AG08395 (cell line): Measurements from ENCODE around the gene AGAP1.

Experiments used
- DNase-seq: peaks from one replicate; pipeline ENCODE4 v3.0.0; 2012; ENCODE audit warnings: mixed read lengths, low spot score

The AGAP1 gene

DNA sequence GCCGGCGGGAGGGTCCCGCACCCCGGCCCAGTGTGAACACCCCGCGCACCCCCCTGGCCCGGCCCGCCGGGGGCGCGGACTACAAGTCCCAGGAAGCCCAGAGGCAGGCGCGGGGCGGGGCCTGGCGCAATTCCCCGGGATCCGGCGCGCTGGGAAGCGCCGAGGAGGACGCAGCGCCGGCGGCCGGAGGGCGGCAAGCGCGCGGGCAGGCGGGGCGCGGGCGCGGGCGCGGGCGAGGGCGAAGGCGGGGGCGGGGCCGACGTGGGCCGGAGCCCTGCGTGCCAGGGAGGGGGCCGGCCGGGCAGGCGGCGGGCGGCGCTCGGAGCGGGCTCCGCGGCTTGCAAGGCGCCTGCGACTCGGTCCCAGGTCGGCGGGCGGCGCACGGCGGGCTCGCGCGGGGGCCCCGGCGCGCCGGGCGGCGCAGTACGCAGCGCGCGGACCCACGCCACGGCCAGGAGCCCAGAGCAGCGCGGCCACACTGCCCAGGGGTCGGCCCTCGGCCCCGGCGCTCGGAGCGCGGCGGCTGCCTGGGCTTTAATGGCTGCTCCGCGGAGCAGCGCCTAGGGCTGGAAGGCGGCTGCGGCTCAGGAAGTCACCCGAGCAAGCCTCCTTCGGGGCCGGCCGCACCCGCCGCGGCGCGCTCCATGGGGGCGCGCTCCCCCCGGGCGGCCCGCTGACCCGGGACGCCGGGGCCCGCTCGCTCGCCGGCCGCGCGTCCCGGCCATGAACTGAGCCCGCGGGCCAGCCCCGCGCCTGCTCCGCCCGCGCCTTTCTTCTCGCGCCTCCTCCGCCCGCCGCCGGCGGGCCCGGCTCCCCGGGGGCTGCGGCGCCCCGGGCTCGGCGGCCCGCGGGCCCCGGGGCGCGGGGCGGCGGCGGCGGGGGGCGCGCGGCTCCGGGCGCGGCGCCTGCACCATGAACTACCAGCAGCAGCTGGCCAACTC, at the start of gene AGAP1:
Gene AGAP1 (plus strand): TSS at position 269 of the 941 bp plus-strand sequence.
- peak; percentile 93 for DNase-seq

DNA sequence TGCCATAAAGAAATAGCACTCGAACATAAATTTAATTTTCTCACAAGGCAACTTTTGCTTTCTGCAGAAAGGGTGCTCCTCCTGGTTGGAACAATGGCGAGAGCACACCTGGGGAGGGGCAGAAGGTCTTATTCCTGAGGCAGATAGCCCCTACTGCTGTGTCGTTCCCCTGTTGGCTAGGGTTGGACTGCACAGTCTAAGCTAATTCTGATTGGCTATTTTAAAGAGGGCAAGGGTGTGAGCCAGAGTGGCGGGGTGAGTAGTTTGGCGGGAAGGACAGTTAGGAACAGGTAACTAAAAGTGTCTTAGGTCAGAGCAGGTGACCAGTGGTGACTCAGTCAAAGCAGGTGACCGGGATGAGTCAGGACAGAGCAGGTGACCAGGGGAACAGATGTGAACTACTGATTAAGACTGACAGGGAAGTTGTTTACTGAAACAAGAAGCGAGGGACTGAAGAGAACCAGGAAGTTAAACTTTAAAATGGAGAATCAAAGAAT, 49.7 kb upstream of the AGAP1 start:
- DNase-seq = no peak

DNA sequence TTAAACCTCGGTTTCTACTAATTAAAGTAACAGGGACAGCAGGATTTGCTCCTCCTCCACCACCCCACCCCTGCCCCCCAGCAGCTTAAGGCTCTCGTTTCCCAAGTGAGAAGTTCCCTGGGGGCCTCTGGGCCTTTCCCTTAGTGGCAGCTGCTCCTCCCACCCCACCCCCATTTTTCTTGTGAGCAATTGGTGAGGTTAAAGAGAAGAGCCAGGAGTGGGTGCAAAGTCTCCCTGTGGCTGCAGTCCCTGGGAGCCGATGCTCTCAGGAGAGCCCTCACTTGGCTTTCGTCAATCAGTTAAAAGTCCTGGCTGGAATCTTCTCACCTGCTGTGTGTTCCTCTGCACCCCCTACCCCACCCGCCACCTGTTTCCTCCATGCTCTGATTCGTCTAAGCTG, 48.7 kb upstream of the AGAP1 start:
- DNase-seq = no peak

DNA sequence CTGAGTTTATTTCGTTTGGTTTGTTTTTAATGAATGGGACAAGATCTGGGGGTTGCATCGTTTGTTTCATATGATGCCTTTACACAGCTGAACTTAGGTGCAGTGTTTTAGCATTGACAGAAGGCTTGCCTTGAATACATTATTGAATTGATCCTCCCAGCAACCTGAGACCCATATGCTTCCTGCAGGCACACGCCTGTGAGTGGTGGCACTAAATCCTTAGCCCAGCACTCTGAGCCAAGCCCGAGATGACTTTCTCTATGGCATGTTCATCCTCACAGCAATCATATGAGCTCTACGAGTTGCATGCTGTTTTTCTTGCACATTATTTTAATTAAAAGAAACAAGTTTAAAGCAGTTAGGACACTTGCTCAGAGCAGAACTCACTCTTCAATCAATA, 47.8 kb upstream of the AGAP1 start:
- no peak for DNase-seq

DNA sequence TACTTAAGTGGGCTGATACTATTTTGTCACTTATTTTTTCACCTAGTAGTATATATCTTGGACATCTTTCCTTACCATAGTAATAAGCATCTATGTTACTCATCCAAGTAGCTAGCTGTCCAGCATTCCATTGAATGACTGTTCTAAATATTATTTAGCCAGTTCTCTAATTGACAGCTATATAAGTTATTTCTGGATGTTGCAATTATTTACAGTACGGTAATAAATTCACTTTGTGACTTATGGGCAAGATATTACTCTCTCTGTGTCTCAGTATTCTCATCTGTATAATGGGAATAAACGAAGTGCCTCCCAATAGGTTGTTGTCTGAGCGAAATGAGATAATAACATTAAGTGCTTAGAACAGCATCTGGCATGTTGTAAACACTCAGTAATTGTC, 46.6 kb upstream of the AGAP1 start:
- DNase-seq = no peak

DNA sequence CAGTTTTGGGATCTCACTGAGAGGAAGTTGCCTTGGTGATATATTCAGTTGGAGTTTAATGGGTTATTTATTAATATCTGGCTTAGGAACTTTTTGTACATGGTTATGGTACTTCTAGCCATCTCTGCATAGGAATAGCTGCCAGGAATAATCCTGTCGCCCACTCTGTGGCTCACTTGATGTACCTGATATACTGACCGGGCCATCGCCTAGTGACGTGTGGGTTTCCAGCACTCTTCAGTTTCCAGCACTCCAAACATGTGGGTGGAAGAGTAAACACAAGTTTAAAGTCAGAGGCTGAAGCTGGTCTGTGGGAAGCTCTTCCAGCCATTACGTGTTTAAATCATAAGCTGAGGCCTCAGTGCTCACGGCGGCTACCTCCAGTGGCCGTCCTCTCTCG, 44.3 kb upstream of the AGAP1 start:
- no peak for DNase-seq

DNA sequence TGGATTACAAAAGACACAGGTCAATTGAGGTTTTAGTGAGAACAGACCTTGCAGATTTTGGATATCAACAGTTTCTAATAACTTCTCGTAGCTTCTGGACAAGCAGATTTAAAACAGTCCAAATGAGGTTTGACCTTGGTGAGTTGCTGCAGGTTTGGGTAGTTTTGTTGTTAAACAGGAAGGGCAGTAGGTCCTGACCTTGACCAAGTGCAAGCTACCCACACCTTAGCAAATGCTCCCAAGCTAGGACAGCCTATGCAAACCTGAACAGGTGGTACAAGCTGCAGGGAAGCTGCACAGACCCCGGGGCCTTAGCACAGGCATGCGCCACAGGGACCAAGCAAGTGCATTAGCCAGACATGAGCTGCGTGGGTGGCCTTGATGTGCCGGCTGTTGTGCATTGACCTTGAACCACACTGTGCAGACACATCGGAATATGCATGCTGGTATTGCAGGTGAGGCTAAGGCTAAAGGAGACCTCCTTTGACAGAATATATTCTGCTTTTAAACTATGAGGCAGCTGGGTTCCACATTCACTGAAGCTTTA, 40.2 kb upstream of the AGAP1 start:
- no peak for DNase-seq

DNA sequence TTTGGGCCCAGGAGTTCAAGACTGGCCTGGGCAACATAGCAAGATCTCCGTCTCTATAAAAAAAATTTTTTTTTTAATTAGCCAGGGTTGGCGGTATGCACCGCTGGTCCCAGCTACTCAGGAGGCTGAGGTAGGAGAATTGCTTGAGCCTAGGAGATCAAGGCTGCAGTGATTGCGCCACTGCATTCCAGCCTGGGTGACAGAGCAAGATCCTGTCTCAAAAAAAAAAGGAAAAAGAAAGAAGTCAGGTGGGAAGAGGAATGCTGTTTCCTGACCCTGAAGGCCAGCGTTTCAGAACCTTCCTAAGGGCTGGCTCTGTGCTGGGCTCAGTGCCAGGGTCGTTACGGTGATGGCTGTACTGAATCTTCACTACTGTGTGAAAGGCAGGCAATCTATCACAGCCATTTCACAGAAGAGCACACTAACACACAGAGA, 35.0 kb upstream of the AGAP1 start:
- no peak for DNase-seq

DNA sequence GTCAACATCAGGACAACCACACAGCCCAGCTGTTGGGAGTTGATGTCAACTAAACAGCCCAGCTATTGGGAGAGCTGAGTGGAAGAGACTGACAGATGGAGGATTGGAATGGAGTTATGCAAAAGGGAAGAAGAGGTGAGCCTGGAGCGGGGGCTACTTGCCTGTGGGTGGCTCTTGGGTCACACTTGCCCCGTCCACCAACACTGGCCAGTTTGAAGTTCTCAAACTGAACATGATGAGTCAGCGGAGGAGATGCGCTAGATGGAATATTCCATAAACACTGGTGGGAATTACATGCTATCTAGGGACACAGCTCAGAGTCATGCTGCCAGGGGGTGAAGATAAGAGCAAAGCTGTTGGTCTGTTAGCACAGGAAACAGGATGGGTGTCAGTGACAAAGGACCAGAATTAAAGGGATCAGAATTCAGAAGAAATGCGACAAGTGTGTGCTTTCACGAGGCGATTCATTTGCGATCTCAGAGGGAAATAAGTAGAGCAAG, 33.2 kb upstream of the AGAP1 start:
- no peak for DNase-seq

DNA sequence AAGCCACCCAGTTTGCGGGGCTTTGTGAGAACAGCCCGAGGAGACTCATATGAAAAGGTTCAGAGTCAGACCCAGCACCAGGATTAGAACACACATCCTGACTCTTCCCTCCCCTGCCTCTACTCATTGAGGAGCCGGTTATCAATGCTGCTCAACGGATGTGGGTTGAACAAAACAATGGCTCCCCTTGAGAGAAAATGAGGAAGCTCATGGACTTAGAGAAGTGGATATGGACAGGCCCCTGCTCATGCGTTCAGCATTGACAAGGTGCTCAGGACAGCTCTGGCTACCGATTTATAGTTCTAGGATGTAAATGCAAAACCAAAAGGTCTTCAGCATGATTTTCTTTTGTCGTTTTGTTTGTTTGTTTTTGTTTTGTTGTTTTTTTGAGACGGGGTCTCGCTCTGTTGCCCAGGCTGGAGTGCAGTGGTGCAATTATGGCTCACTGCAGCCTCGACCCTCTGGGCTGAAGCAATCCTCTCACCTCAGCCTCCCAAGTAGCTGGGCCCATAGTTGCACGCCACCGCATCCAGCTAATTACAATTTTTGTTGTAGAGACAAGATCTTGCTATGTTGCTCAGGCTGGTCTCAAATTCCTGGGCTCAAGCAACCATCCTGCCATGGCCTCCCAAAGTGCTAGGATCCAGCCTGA, 32.0 kb upstream of the AGAP1 start:
- no peak for DNase-seq

DNA sequence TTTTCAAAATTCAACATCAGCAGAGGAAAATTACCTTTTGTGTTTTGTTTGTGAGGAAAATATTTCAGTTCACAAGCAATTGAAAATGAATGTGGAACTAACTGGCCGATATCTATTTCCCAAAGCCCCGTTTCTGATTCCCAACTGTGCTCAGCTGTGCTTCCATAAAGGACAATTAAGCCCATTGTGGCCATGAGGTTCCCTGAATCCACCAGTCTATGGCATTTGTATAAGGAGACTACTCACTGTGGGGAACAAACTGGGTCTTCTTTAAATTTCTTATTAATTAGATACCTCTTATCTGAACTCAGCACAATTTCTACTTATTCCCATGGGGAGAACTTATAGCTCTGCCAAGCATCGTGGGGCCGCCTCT, 31.4 kb upstream of the AGAP1 start:
- no peak for DNase-seq

DNA sequence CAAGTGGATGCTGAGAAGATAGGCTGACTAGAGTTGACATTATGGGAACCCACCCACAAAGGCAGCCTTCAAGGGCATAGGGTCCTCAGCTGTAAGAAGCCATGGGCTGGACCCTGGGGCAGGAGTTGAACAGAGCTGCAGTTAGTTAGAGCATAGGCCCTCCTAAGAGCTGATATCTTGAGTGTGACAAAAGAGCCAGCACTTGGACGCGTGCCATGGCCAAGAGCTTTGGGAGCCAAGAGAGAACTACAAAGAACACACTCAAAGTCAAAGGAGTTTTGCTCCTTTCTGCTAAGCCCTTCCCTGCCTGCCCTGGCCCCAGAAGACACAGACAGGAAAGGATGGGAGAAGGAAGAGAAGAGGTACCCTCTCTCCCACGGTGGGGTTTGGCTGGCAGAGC, 29.9 kb upstream of the AGAP1 start:
- no peak for DNase-seq

DNA sequence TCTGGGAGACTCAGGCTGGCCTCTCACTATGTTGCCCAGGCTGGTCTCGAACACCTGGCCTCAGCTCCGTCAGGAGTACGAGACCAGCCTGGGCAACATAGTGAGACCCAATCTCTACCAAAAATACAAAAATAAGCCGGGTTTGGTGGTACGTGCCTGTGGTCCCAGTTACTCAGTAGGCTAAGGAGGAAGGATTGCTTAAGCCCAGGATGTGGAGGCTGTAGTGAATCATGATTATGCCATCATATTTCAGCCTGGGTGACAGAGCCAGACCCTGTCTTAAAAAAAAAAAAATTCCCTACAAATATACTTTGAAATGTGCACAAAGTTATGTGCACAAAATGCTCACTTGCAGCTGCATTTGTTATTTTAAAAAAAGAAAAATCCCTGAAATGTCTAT, 26.3 kb upstream of the AGAP1 start:
- DNase-seq = no peak

DNA sequence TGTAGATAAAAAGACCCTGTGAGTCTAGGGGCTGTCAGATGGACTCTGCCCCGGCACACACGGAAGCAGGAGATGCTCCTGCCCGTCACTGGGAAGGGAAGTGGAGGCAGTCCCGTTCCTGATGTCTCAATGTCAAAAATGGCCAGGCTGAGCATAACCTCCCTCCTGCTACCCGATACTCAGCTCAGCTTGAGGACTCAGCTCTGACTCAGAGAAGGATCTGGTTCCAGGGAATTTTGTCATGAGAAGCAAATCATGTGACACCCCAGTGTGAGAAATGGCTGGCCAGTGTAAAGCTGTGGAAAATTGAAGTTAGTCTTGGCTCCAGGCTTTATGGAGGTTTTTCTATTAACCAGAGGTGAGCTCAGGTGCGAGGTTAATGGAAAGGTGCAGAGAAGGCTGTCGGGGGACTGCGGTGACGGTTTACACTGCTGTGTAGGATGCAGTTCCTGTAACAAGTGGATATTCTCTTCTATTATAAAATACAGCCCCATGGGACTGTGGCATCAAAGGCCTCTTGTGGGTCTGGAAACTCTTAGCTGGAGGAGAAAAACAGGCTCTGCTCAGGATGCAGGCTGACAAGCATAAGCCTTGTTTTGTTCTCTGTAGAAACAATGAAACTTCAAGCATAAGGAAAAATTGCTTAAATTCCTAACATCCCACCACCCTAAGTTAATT, 24.7 kb upstream of the AGAP1 start:
- peak; percentile 96 for DNase-seq

DNA sequence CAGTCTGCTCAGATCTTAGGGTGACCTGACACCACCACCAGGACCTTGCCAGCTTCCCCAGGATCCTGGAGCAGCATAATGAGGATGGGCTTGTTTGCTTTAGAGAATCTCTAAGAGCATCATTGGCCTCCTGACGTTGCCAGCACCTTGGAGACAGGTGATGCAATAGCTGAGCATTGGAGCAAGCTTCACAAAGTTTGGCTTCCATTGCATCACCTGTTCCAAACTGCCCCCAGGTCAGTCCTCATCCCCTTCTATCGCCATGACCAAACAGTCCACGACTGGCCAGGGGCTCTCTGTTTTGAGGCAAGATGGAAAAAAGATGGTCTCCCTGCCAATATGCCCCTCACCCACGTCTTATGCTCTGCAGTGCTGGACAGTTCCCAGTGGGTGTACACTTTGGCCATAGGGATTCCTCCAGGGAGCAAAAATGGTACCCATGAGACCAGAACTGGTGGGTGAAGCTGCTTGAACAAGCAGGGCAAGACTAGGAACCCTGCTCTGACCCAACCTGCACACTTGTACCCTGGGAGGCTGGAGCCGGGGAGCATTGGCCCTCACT, 22.6 kb upstream of the AGAP1 start:
- no peak for DNase-seq

DNA sequence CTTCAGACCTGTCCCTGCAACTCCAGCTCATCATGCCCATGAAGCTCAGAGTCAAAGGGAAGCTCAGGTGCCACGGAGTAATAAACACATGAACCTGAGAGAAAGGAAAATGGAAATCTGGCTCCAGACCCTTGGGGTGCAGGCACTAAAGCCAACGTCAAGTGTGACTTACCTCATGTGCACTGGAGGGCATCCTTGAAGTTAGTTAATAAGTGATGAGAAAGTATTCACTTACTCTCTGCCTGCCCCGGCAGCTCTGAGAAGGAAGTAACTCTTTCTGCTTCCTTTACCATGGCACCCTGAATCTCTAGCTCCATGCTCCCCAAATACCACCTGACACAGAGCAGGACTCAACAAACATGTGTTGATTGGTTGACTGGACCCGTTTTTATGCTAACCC, 21.4 kb upstream of the AGAP1 start:
- DNase-seq = no peak

DNA sequence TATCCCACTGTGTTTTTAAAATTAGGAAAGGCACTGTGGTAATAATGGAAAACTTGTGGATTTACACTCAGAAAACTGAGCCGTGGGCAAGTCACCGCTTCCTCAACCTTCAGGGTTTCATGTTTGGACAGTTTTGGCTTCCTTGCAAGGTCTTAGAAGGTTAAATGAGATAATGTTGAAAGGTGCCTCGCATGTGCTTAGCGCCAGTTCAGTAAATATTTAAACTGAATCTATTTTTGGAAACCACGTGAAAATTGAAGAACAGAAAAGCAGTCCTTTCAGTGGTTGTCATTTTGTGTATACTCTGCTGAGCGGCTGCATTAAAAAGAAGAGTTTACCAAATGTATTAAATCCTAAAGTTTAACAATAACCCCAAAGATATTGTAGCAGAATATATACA, 15.2 kb upstream of the AGAP1 start:
- DNase-seq = no peak

DNA sequence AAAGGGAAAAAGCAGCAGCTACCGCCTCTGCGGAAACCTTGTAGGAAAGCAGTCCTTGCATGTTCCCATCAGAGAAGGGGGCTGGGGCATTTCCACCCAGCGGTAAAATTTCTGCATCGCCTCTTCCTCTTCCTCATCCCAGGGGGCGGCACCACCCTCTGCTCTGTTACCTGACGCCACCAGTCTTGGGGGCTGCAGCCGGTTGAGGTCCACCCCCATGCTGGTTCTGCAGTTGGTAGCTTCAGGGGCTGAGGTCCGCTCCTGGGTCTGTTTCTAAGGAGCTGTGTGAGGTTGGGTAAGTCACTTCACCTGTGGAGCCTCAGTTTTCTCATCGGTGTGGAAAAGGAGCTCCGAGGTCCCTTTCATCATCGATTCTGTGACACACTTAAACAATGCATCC, 14.2 kb upstream of the AGAP1 start:
- no peak for DNase-seq

DNA sequence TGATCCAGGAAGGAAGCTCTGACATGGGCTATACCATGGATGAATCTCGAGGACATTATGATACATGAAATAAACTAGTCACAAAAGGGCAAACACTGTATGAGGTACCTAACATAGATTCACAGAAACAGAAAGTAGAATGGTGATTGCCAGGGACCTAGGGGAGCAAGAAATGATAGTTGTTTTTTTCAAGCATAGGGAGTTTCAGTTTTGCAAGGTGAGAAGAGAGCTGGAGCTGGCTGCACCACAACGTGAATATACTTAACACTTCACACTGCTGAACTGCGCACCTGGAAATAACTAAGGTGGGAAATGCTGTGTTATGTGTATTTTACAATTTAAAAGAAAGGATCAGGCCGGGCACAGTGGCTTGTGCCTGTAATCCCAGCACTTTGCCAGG, 13.2 kb upstream of the AGAP1 start:
- no peak for DNase-seq

DNA sequence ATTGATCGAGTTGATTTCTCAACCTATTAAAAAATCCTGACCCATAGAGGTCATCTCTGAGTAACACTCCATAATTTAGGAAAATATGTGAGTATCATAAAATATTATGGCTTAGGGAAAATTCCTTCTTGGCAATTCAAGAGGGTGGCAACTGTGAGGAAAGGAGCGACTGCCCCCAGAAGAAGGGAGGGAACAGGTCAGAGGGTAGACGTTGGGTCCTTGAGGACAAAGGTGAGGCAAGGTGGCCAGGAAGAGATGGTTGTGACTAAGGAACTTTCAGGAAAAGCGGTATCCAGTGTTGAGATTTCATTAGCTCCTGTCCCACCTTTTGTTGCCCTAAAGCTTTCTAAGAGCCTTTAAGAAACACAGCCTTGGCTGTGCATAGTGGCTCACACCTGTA, 10.5 kb upstream of the AGAP1 start:
- DNase-seq = no peak

DNA sequence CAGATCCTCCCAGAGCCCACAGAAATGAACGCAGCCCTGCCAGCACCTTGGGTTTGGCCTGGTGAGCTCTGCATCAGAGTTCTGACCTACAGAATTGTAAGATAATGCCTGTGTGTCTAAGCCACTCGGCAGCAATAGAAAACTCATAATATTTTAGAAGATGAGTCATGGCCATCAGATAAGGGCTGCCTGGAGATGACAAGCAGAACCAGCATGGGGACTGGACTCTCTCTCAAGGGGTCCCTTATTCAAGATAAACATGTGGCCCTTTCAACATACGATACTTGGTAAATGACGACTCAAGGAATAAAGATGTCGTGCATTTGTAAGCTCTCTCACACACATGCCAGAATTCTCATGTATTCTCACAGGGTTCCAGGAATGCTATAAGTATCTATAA, 8.5 kb upstream of the AGAP1 start:
- DNase-seq = no peak

DNA sequence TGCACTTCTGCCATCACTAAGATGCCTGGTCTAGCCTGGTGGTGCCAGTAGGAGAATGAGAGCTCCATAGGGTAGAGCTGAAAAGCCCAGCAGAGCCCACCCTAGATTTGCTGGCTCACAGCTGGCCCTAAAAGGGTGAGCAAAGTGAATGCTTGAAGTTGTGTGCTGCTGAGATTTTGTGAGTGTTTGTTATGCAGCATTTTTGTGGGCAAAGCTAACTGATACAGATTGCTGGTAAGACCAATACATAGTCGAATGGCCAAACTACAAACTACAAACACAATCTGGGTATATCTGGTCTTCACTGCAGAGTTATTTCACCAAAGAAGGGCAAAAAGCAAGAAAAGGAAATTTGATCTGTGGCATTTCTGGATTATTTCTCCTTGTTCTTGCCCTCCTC, 7.1 kb upstream of the AGAP1 start:
- no peak for DNase-seq
